ENCODE measurements around the gene AS3MT.

AS3MT gene

GRCh38 chr10:102918817-102919245 lies 49.6 kb downstream of the AS3MT start:
- in situ Hi-C loops (cut with HindIII; ENCODE audit: low sequenced_read_pairs) = no loop called here

DNA sequence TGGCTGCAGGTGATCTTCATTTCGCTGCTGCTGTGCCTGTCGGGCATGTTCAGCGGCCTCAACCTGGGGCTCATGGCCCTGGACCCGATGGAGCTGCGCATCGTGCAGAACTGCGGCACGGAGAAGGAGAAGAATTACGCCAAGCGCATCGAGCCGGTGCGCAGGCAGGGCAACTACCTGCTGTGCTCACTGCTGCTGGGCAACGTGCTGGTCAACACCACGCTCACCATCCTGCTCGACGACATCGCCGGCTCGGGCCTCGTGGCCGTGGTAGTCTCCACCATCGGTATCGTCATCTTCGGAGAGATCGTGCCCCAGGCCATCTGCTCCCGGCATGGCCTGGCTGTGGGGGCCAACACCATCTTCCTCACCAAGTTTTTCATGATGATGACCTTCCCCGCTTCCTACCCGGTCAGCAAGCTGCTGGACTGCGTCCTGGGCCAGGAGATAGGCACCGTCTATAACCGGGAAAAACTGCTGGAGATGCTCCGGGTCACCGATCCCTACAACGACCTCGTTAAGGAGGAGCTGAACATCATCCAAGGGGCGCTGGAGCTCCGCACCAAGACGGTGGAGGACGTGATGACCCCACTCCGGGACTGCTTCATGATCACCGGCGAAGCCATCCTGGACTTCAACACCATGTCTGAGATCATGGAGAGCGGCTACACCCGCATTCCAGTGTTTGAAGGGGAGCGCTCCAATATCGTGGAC lies 50.1 kb downstream of the AS3MT start:
- in situ Hi-C loops (cut with HindIII; ENCODE audit: low sequenced_read_pairs) = no loop called here

- in situ Hi-C loops (cut with HindIII; ENCODE audit: low sequenced_read_pairs) = loop anchor here (10.0 kb wide), 1 partner anchor 65 kb away; no protein-coding TSS in a partner anchor
These were observed 50.9 kb downstream of the AS3MT start for GRCh38 chr10:102919992-102920739.

DNA sequence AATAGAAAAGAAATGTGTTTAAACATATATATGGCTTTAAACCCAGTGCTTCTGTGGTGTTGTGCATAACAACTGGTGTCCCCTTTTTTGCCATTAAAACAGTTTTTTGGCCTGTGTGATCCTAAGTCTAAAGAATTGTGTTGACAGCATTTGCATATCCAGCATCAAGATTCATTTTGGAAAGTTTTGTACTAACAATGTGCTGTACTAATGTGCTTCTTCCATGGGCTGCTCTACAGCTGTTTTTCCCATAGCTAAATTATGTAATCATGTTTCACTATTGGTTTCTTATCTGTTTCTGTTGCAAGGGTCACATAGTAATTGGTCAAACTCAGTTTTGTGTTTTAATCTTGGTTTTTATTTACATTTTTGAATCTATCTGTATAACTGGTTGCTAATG lies 54.3 kb downstream of the AS3MT start:
- in situ Hi-C loops (cut with HindIII; ENCODE audit: low sequenced_read_pairs) = loop anchor here (10.0 kb wide), 1 partner anchor 61 kb away; no protein-coding TSS in a partner anchor

DNA sequence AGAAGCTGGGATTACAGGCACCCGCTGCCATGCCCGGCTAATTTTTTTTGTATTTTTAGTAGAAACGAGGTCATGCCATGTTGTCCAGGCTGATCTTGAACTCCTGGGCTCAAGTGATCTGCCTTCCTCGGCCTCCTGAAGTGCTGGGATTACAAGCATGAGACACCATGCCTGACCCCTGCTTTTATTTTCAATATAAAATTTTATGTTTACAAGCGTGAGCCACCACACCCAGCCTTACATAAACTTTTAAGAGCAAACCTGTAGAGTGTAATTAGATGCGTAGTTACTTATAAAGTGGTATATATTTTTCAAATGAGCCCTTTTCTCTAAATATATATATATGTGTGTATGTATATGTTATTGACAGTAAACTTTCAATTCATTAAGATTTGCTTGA lies 57.6 kb downstream of the AS3MT start:
- in situ Hi-C loops (cut with HindIII; ENCODE audit: low sequenced_read_pairs) = loop anchor here (10.0 kb wide), 1 partner anchor 58 kb away; no protein-coding TSS in a partner anchor

- in situ Hi-C loops (cut with HindIII; ENCODE audit: low sequenced_read_pairs) = loop anchor here (10.0 kb wide), 1 partner anchor 57 kb away; no protein-coding TSS in a partner anchor
These were observed 58.2 kb downstream of the AS3MT start for GRCh38 chr10:102927311-102928010.

DNA sequence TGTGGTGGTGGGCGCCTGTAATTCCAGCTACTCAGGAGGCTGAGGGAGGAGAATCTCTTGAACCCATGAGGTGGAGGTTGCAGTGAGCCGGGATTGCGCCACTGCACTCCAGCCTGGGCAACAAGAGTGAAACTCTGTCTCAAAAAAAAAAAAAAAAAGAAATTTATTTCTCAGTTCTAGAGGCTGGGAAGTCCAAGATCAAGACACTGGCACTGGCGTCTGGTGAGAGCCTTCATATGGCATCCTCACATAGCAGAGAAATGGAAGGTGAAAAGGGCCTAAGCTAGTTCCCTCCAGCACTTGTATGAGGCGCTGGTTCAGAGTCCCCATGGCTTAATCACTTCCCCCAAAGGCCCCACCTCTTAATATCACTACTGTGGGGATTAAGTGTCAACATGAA lies 59.2 kb downstream of the AS3MT start:
- in situ Hi-C loops (cut with HindIII; ENCODE audit: low sequenced_read_pairs) = loop anchor here (10.0 kb wide), 1 partner anchor 56 kb away; no protein-coding TSS in a partner anchor

DNA sequence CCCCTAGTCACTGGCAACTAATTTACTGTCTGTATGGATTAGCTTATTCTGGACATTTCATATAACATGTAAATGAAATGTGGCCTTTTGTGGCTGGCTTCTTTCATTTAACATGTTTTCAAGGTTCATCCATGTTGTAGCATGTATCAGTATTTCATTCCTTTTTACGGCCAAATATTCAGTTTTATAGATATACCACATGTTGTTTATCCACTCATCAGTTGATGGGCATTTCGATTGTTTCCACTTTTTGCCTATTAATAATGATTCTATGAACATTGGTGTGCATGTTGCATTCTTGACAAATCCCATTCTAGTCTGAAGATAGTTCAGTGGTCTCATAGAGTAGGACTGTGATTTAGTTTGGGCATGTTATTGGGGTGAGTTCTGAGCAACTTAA lies 61.5 kb downstream of the AS3MT start:
- in situ Hi-C loops (cut with HindIII; ENCODE audit: low sequenced_read_pairs) = no loop called here

GRCh38 chr10:102931643-102932042 lies 62.4 kb downstream of the AS3MT start:
- in situ Hi-C loops (cut with HindIII; ENCODE audit: low sequenced_read_pairs) = no loop called here

- in situ Hi-C loops (cut with HindIII; ENCODE audit: low sequenced_read_pairs) = no loop called here
These were observed 66.2 kb downstream of the AS3MT start for GRCh38 chr10:102935505-102935904.

GRCh38 chr10:102935939-102936605 lies 66.8 kb downstream of the AS3MT start:
- in situ Hi-C loops (cut with HindIII; ENCODE audit: low sequenced_read_pairs) = no loop called here

GRCh38 chr10:102941401-102941800 lies 72.1 kb downstream of the AS3MT start:
- in situ Hi-C loops (cut with HindIII; ENCODE audit: low sequenced_read_pairs) = no loop called here

- in situ Hi-C loops (cut with HindIII; ENCODE audit: low sequenced_read_pairs) = no loop called here
These were observed 76.2 kb downstream of the AS3MT start for GRCh38 chr10:102945449-102945848.

DNA sequence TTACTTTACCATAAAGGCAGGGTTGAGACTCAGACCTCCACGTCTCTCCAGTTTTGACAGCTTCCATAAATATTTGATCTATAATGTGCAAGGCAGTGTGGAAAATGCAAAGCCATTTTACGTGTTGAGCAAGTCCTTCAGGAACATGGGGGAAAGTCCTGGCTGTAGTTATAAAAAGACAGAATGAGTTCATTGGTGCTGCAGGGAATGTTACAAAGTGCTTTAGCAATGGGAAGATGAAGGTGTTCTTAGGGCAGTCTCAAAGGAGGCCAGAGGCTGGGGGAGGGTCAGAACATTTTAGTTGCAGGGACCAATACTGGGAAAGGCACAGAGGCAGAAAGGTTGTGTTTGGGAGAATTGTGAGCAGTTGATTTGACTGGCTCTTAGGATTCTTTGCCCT lies 76.7 kb downstream of the AS3MT start:
- in situ Hi-C loops (cut with HindIII; ENCODE audit: low sequenced_read_pairs) = no loop called here

GRCh38 chr10:102946992-102947391 lies 77.7 kb downstream of the AS3MT start:
- in situ Hi-C loops (cut with HindIII; ENCODE audit: low sequenced_read_pairs) = no loop called here

DNA sequence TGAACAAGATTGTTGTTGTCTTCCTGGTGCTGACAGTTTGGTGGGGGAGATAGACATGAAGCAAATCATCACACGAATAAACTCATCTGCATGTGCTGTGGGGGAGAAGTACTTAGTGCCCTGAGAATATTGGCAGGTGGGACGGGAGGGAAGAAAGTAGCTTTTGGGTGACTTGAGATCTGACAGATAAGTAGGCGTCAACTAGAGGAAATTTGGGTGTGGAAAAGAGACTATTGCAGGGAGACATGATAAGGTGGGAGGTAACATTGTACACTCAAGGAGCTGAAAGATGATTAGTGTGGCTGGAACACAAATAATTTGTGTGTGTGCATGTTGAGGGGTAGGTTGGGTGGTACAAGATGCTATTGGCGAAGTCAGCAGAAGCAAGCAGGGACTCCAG lies 78.9 kb downstream of the AS3MT start:
- in situ Hi-C loops (cut with HindIII; ENCODE audit: low sequenced_read_pairs) = no loop called here

DNA sequence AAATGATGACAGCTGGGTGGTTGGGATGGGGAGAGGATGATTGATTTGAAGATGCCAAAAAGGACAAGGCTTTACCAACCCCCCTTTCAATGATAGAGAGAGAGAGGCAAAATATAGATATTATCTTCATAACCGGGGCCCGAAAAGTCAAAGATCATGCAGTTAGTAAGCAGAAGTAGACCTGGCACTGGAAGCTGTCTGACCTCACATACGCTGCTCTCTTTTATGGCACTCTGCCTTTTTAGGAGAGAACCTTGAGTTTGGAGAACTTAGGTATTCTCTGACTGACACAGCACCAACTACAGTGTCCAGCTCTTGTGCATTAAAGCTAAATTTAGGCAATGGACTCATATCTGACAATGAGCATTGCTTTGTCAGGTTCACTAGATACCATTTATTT lies 79.5 kb downstream of the AS3MT start:
- in situ Hi-C loops (cut with HindIII; ENCODE audit: low sequenced_read_pairs) = no loop called here

DNA sequence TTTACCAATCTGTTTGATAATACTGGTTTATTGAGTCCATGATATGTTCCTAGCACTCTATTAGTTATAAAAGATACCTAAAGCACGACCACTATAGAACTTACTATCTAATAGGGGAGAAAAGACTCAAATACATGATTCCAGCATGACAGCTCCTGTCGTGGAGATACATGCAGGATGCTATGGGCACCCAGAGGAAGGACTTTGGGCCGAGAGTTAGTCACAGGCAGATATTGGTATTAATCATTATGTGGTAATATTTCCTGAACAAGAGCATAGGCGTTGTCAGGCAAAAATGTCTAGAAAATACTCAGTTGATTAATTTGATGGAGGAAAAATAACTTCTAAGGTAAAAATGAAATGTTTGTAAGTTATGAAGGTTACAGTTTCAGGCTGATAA lies 80.6 kb downstream of the AS3MT start:
- in situ Hi-C loops (cut with HindIII; ENCODE audit: low sequenced_read_pairs) = no loop called here

- in situ Hi-C loops (cut with HindIII; ENCODE audit: low sequenced_read_pairs) = no loop called here
These were observed 82.0 kb downstream of the AS3MT start for GRCh38 chr10:102951316-102951715.
